ENCODE results near the gene MCC.

The MCC gene

DNA sequence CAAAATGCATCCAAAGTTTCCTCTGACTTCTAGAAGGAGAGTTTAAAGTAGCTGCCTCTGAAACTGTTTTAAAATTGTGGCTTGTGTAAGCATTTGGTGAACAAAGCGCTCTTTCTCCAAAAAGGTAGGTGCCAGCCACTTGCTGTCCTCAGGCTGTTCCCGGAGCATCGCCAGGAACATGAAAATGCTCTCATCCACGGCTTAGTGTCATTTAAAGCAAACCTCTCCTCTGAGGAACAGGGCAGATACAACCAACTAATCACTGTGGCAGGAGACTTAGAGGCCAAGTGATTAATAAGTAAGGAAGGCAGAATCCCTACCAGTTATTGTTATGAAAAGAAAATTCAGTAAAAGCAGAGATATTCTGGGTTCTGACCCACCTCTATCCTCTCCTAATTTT, 346.1 kb downstream of the MCC start:
- DNase-seq (ENCODE audit: low spot score), result no peak

GRCh38 chr5:113140837-113141671, 347.2 kb downstream of the MCC start:
- DNase-seq (ENCODE audit: low spot score), result no peak

DNA sequence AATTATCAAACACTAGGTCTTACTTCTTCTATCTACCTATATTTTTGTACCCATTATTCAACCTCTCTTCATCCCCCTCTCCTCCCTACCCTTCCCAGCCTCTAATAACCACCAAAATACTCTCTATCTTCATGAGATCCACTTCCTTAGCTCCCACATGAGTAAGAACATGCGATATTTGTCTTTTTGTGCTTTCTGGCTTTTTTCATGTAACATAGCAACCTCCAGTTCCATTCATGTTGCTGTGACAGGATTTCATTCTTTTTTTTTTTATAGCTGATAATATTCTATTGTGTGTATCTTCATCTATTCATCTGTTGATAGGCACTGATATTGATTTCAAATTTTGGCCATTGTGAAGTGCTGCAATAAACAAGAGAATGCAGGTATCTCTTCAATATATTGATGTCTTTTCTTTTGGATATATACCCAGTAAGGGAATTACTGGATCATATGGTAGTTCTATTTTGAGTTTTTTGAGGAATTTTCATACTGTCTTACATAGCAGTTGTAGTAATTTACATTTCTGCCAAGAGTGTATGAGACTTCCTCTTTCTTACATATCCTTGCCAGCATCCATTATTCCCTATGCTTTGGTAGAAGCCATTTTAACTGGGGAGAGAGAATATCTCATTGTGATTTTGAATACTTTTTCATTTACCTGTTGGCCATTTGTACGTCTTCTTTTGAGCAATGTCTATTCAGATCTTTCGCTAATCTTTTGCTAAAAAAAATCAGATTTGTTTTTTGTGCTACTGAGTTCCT, 354.9 kb downstream of the MCC start:
- DNase-seq (ENCODE audit: low spot score), result no peak

DNA sequence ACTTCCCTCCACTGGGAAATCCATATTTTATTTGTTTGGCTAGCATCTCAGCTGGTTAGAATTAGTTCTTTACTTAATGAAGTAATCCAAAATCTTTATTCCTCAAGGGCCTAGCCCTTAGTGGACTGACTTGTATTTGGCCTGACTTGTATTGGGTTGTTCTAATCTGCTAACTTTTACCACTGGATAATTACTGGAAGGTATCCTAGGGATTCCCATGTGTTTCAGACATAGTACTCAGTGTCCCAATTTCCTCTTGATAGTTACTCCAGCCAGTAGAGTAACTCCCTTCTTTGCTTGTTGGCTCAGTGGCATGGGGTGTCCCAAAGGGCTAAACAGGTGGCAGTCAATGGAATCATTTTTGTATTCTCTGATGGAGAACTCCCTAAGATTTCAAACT, 355.7 kb downstream of the MCC start:
- no peak for DNase-seq (ENCODE audit: low spot score)

- DNase-seq (ENCODE audit: low spot score), result no peak
Measured at GRCh38 chr5:113128641-113129330, 359.5 kb downstream of the MCC start.

- no peak for DNase-seq (ENCODE audit: low spot score)
Measured at GRCh38 chr5:113128082-113128481, 360.2 kb downstream of the MCC start.

GRCh38 chr5:113127021-113127420, 361.2 kb downstream of the MCC start:
- DNase-seq (ENCODE audit: low spot score), result no peak

GRCh38 chr5:113125371-113125770, 362.9 kb downstream of the MCC start:
- no peak for DNase-seq (ENCODE audit: low spot score)

DNA sequence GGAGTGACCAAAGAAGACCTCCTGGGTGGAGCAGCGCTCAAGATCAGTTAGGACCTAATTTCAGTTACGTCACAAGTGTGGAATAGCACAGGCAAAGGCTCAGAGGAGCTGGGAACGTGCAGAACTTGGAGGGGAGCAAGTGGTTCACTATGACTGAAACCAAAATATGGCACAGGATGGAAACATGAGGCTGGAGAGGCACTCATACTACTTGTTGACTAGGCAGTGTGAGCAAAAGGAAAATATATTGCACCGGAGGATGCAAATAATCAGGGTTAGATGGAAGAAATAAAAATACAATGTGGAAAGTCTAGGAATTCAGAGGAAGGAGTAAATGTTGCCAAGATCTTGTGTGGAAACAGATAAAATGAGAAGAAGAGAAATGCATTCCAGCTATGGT, 363.3 kb downstream of the MCC start:
- no peak for DNase-seq (ENCODE audit: low spot score)

GRCh38 chr5:113124265-113124664, 364.0 kb downstream of the MCC start:
- no peak for DNase-seq (ENCODE audit: low spot score)

DNA sequence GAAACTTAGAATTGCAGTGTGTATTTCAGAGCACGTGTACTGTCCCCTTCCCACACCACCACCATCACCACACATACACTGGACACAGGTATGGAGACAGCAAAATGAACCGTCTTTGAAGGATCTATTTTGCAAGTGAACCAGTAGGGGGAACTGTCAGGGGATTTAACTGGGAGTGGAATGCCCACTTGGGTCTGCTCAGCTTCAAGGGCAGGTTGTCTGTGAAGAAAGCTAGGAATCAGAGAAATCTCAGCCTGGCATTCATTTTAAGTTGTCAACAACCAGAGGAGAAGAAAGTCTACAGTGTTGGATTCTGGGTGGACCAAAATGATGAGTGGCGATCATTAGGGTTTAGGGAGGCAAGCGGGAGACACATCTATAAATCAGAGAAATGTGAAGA, 364.6 kb downstream of the MCC start:
- no peak for DNase-seq (ENCODE audit: low spot score)

DNA sequence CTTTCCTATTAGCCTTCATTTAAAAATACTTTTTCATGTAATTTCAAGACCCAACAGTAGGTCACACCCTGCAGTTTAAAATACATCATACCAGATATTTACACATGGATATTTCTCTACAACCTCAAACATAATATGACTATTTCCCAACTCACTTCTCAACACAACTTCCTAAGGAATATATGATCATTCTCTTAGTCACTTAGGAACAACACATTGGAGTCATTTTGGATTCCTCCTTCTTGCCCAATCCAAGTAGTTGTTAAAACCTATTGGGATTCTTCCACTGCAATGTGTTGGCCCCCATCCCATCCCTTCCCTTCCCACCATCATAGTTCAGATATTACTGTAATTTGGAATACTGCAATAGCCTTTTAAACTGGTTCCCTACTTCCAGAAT, 366.2 kb downstream of the MCC start:
- no peak for DNase-seq (ENCODE audit: low spot score)

- DNase-seq (ENCODE audit: low spot score), result no peak
Measured at GRCh38 chr5:113119246-113119924, 368.9 kb downstream of the MCC start.

- no peak for DNase-seq (ENCODE audit: low spot score)
Measured at GRCh38 chr5:113118765-113119164, 369.5 kb downstream of the MCC start.

DNA sequence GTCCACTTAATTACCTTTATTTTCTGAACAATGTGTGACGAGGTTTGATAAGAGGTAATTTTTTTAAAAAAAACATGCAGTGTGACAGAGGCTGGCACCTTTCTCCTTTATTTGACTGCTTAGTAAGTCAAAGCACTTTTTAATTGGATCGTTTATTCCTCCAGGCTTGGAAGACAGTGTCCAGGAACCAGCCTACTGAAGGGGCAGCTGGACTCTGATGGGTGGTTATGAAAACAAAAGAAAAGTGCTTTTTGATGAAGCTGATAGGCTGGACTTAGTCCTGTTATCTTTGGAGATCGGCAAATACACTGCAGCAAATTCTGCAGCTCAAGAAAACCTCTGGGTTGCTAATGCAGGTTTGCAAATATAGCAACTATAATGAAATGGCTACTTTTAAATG, 370.0 kb downstream of the MCC start:
- DNase-seq (ENCODE audit: low spot score), result no peak

DNA sequence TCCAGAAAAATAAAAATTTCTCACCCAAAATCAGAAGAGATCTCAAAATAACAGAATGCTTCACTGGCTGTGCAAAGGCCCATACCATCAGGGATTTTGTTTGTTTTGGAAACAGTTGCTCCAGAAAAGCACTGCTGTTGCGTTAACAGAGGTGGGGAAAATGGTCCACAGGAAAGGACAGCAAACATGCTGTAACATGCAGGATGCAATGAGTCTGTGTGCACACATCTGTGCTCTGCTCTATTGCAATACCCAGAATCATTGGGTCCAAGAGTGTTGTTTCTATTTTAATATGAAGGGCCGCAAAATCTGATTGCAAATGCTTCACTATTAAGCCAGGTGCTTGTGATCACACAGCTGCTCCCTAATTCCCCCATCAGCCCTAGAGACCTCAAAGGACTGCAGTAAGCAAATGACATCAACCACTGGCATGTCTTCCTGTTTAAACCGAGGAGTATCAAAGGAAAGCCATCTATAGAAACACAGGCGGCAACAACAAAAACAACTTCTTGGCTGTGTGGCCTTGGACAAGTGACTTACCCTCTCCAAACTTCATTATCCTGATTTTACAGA, 370.6 kb downstream of the MCC start:
- DNase-seq (ENCODE audit: low spot score), result no peak

GRCh38 chr5:113115956-113116355, 372.3 kb downstream of the MCC start:
- no peak for DNase-seq (ENCODE audit: low spot score)

GRCh38 chr5:113115061-113115460, 373.2 kb downstream of the MCC start:
- no peak for DNase-seq (ENCODE audit: low spot score)

- no peak for DNase-seq (ENCODE audit: low spot score)
Measured at GRCh38 chr5:113114559-113114958, 373.7 kb downstream of the MCC start.

GRCh38 chr5:113112435-113112834, 375.8 kb downstream of the MCC start:
- DNase-seq (ENCODE audit: low spot score), result no peak

DNA sequence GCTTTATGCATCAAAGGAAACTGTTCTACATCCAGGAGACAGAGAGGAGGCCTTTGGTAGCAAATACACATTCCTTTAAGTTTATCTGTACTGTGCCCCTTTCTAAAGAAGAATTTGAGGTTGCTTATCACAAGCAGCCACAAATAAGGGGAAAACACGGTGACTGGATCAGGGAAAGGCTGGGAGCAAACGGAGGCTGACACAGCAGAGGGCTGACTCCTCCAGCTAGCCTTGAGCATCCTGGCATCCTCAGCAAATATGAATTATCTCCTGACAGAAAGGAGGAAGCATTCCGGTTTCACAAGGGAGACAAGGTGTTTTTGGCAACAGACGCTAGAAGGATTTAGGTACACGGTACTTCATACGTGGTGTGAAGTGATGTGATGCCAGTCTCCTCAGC, 378.1 kb downstream of the MCC start:
- DNase-seq (ENCODE audit: low spot score), result no peak

DNA sequence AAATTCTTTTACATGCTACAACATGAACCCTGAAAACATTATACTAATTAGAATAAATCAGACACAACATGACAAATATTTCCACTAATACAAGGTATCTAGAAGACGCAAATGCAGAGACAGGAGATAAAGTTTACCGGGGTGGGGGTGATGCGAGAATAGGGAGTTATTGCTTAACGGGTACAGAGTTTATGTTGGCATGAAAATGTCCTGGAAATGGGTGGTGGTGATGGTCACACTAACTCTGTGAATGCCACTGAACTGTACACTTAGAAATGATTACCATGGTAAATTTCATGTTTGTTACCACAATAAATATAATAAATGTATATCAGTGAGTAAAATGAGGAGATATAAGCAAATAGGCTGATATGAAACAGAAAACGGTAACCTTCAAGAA, 378.9 kb downstream of the MCC start:
- DNase-seq (ENCODE audit: low spot score), result no peak
